Astrocyte (in vitro differentiated cells and primary cell): ENCODE measurements around the gene BLOC1S3. TPM values are rescaled to one million over a fixed set of nuclear protein-coding genes. Genes with fewer than 3 reads are reported as not detected.

Experiments used
- DNase-seq: peaks from one replicate; pipeline ENCODE4 v3.0.0-alpha.2; 2010; ENCODE audit warnings: low read depth
- FAIRE-seq: peaks from 2 replicates; lab custom pipeline; 2011; peaks lifted over from hg19 to GRCh38; lab: Jason Lieb, UNC
- H2AFZ ChIP-seq: 2 replicates; pipeline ENCODE4 v1.6.0; 2012; ENCODE audit warnings: low read depth, low read length, inconsistent platforms
- H3K27ac ChIP-seq: 2 replicates; pipeline ENCODE4 v1.5.1; 2011; ENCODE audit warnings: low read depth, low read length, inconsistent platforms
- H3K27me3 ChIP-seq: 2 replicates; pipeline ENCODE4 v1.6.0; 2011; ENCODE audit warnings: low read length, inconsistent platforms; ENCODE audit not compliant: insufficient read depth
- H3K36me3 ChIP-seq: 2 replicates; pipeline ENCODE4 v1.5.1; 2011; ENCODE audit warnings: low read length, inconsistent platforms; ENCODE audit not compliant: insufficient read depth
- H3K4me1 ChIP-seq: 2 replicates; pipeline ENCODE4 v1.5.1; 2011; ENCODE audit warnings: low read length, inconsistent platforms; ENCODE audit not compliant: insufficient read depth
- H3K4me2 ChIP-seq: 2 replicates; pipeline ENCODE4 v1.6.0; 2012; ENCODE audit warnings: low read length, inconsistent platforms
- H3K4me3 ChIP-seq: 2 replicates; pipeline ENCODE4 v1.5.1; 2011; ENCODE audit warnings: low read depth, mild to moderate bottlenecking, low read length, inconsistent platforms; ENCODE audit not compliant: insufficient read depth
- H3K79me2 ChIP-seq: 2 replicates; pipeline ENCODE4 v1.6.0; 2012; ENCODE audit warnings: mild to moderate bottlenecking, low read length, inconsistent platforms; ENCODE audit not compliant: insufficient read depth
- H3K9ac ChIP-seq: 2 replicates; pipeline ENCODE4 v1.6.0; 2012; ENCODE audit warnings: mild to moderate bottlenecking, low read length, inconsistent platforms
- H3K9me3 ChIP-seq: 2 replicates; pipeline ENCODE4 v1.5.1; 2012; ENCODE audit warnings: low read depth, mild to moderate bottlenecking, low read length, inconsistent platforms; ENCODE audit not compliant: insufficient read depth
- H4K20me1 ChIP-seq: 2 replicates; pipeline ENCODE4 v1.6.0; 2012; ENCODE audit warnings: low read length, inconsistent platforms; ENCODE audit not compliant: insufficient read depth
- H3K27ac Mint-ChIP-seq: one replicate; pipeline ENCODE4 v1.8.0; 2021; ENCODE audit warnings: mild to moderate bottlenecking, mixed read lengths; ENCODE audit not compliant: unreplicated experiment
- H3K27me3 Mint-ChIP-seq: one replicate; pipeline ENCODE4 v1.8.0; 2021; ENCODE audit warnings: low read depth, mixed read lengths; ENCODE audit not compliant: unreplicated experiment
- H3K36me3 Mint-ChIP-seq: one replicate; pipeline ENCODE4 v1.8.0; 2021; ENCODE audit warnings: low read depth, mixed read lengths; ENCODE audit not compliant: unreplicated experiment
- H3K4me1 Mint-ChIP-seq: one replicate; pipeline ENCODE4 v1.8.0; 2021; ENCODE audit warnings: low read depth, mixed read lengths; ENCODE audit not compliant: unreplicated experiment
- H3K4me3 Mint-ChIP-seq: one replicate; pipeline ENCODE4 v1.8.0; 2021; ENCODE audit warnings: mild to moderate bottlenecking, moderate library complexity, mixed read lengths; ENCODE audit not compliant: unreplicated experiment
- H3K9me3 Mint-ChIP-seq: one replicate; pipeline ENCODE4 v1.8.0; 2021; ENCODE audit warnings: mild to moderate bottlenecking, mixed read lengths; ENCODE audit not compliant: unreplicated experiment
- EZH2 ChIP-seq: IDR thresholded peaks from 2 replicates; pipeline ENCODE4 v1.6.1; 2012; ENCODE audit warnings: mild to moderate bottlenecking, low read length, inconsistent platforms; ENCODE audit not compliant: insufficient read depth
- total RNA-seq: library from RNA; stranded (reverse); gene quantifications from 2 replicates; pipeline ENCODE4 v1.2.1, GENCODE V29; 2021
- TF ChIP-seq, protein P1 (sequence below): IDR thresholded peaks from 2 replicates; pipeline ENCODE4 v1.5.1; 2011; ENCODE audit warnings: low read depth, mild to moderate bottlenecking, inconsistent platforms, low read length, moderate library complexity; ENCODE audit not compliant: insufficient read depth

BLOC1S3 gene
- total RNA-seq, 1 donor from 2014 or later = 14.5 TPM

DNA sequence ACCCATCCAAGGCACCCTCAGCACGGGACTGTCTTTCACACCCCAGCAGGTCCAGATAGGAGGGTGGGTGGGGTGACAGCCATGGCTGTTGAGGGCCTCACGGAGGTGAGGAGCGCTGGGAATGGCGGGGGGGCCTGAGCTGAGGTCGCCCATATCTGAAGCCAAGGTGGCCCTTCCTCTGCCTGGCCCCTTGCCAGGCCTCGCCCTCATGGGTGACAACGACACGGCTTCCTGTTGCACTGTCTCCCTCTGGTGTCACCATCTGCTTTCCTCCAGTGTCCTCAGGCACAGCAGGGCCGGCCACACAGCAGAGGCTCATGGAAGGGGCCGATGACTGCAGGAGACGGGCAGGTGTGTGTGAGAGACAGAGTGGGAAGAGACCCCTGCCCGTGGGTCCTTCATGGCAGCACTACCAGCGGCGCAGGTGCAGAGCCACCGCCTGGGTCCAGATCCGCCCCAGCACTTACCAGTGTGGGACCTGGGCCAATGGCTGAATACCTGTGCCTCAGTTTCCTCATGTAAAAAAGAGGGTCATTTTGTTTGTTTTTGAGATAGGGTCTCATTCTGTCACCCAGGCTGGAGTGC, 9.7 kb upstream of the BLOC1S3 start:
- Histone ChIP-seq H3K27me3 (no peaks in the 10 kb centered on the region), H4K20me1 (no peaks in the 10 kb centered on the region), H3K9me3 (no peaks in the 10 kb centered on the region), H3K36me3 (no peaks in the 10 kb centered on the region), H3K9ac (no peak overlapping the region), H2AFZ (no peak overlapping the region), H3K4me1 (peaks cover 7% of the 10 kb centered on the region), H3K4me2 (no peak overlapping the region), H3K27ac (no peak overlapping the region), H3K79me2 (no peaks in the 10 kb centered on the region), H3K4me3 (no peak overlapping the region)
- no peaks in the 10 kb centered on the region for H3K27me3 Mint-ChIP-seq
- no peak overlapping the region for H3K27ac Mint-ChIP-seq
- no peak overlapping the region for H3K4me3 Mint-ChIP-seq
- peaks cover 12% of the 10 kb centered on the region for H3K4me1 Mint-ChIP-seq
- no peak for FAIRE-seq
- no peaks in the 10 kb centered on the region for H3K9me3 Mint-ChIP-seq
- DNase-seq = no peak
- no peaks in the 10 kb centered on the region for H3K36me3 Mint-ChIP-seq
- TF ChIP-seq, protein P1, sequence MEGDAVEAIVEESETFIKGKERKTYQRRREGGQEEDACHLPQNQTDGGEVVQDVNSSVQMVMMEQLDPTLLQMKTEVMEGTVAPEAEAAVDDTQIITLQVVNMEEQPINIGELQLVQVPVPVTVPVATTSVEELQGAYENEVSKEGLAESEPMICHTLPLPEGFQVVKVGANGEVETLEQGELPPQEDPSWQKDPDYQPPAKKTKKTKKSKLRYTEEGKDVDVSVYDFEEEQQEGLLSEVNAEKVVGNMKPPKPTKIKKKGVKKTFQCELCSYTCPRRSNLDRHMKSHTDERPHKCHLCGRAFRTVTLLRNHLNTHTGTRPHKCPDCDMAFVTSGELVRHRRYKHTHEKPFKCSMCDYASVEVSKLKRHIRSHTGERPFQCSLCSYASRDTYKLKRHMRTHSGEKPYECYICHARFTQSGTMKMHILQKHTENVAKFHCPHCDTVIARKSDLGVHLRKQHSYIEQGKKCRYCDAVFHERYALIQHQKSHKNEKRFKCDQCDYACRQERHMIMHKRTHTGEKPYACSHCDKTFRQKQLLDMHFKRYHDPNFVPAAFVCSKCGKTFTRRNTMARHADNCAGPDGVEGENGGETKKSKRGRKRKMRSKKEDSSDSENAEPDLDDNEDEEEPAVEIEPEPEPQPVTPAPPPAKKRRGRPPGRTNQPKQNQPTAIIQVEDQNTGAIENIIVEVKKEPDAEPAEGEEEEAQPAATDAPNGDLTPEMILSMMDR = no peak
- TF ChIP-seq EZH2 = no peak

DNA sequence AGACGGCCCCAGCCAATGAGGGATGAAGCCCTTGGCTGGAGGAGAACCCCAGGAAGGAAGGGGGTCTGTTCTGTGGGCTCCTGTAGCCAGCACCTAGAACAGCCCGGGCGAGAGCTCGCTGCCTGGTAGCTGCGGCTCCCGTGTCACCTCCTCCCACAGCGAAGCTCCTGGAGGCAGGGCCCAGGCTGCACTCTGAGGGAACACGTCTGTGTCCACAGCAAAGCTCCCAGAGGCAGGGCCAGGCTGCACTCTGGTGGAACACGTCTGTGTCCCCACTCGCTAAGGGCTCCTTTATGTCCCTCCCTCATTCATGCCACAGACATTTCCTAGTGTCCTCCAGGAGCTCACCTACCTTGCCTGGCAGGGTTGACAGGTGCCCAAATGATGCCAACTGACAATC, 9.0 kb upstream of the BLOC1S3 start:
- no peaks in the 10 kb centered on the region for H3K27me3 ChIP-seq
- no peaks in the 10 kb centered on the region for H3K79me2 ChIP-seq
- H3K36me3 ChIP-seq = no peaks in the 10 kb centered on the region
- no peaks in the 10 kb centered on the region for H4K20me1 ChIP-seq
- no peak for FAIRE-seq
- Mint-ChIP-seq H3K9me3 (no peaks in the 10 kb centered on the region), H3K27ac (no peak overlapping the region), H3K4me1 (peaks cover 16% of the 10 kb centered on the region), H3K4me3 (no peak overlapping the region), H3K27me3 (no peaks in the 10 kb centered on the region), H3K36me3 (no peaks in the 10 kb centered on the region)
- H3K9ac ChIP-seq = no peak overlapping the region
- peaks cover 2% of the 10 kb centered on the region for H3K4me1 ChIP-seq
- DNase-seq = no peak
- no peak overlapping the region for H3K4me3 ChIP-seq
- no peaks in the 10 kb centered on the region for H3K9me3 ChIP-seq
- H3K4me2 ChIP-seq = no peak overlapping the region
- TF ChIP-seq EZH2 = no peak
- TF ChIP-seq, protein P1 = no peak
- no peak overlapping the region for H2AFZ ChIP-seq
- no peak overlapping the region for H3K27ac ChIP-seq
